ENCODE results near the gene PACRG.

PACRG gene

DNA sequence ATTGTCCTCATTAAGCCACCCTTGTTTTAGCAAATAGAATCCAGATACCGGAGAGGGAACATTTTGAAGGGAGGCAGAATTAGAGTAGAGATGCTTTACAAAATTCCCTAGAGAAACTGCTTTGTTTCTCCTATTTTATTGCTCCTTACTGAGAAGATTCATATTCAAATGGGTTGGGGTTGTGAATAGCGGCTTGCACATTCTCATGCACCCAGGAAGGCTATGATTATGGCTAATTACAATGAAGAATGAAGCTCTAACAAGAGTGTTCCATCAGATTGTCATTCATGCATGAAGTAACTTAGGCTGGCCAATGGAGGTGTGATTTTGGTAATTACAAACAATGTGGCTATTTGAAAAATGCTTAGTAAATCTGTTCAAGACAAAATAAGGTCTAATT is 129.6 kb downstream of the PACRG start:
- no peak for DNase-seq
- no peak overlapping the region for H3K23ac ChIP-seq (ENCODE audit: low read length)
- no peak overlapping the region for H4K5ac ChIP-seq (ENCODE audit: low read length)
- H4K8ac ChIP-seq (ENCODE audit: low read depth, low read length), result no peak overlapping the region
- H2BK15ac ChIP-seq (replicated peaks; ENCODE audit: low read depth), result no peak overlapping the region
- peak overlapping the region; percentile 33 for H3K27ac ChIP-seq (ENCODE audit: low read depth, low read length)
- no CpG with 5 or more reads among the region's 2 CpGs for WGBS (ENCODE audit: extremely low coverage, insufficient coverage, low lambda C conversion rate)
- no peak overlapping the region for H2BK5ac ChIP-seq (ENCODE audit: low read length)
- no peaks in the 10 kb centered on the region for H3K36me3 ChIP-seq (ENCODE audit: control insufficient read depth, insufficient read depth, low read length)
- H3K4ac ChIP-seq (ENCODE audit: low read depth, low read length), result no peak overlapping the region
- H2AK5ac ChIP-seq (ENCODE audit: low read length), result no peak overlapping the region
- no peak overlapping the region for H3K4me2 ChIP-seq (ENCODE audit: low read length)
- H3K79me1 ChIP-seq (ENCODE audit: low read length), result no peaks in the 10 kb centered on the region
- peak overlapping the region; percentile 75 for H3K56ac ChIP-seq (ENCODE audit: low read length)
- peak overlapping the region; percentile 13 for H3K9ac ChIP-seq (ENCODE audit: low read length)
- H3K79me2 ChIP-seq (ENCODE audit: control insufficient read depth, insufficient read depth, low read length), result no peaks in the 10 kb centered on the region
- H3K18ac ChIP-seq (ENCODE audit: low read length), result peak overlapping the region; percentile 56
- no peak overlapping the region for H2BK120ac ChIP-seq (ENCODE audit: low read depth, low read length)
- no peaks in the 10 kb centered on the region for H3K4me1 ChIP-seq (ENCODE audit: control insufficient read depth, low read depth, low read length)
- H3K4me3 ChIP-seq (ENCODE audit: low read length), result no peak overlapping the region
- H3K27me3 ChIP-seq (ENCODE audit: insufficient read depth, low read length, poor library complexity), result no peaks in the 10 kb centered on the region

DNA sequence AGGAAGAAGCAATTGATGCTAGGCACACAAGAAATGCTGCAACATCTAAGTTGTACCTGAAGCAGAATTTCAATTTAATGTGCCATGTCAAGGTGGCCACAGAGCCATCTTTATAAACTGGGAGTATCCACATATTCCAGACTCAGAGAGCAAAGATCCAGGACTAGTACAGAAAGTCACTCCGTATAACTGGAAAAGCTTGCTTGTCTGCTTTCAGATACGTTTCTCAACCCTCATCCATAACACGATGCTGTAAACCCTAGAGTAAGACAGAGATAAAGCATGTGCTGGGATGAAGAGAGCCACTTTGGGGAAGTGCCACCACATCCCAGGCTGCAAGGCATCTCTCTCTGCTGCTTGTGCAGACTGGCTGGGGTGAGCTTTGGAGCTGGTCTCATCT is 134.7 kb downstream of the PACRG start:
- no peak overlapping the region for H3K56ac ChIP-seq (ENCODE audit: low read length)
- no peaks in the 10 kb centered on the region for H3K4me1 ChIP-seq (ENCODE audit: control insufficient read depth, low read depth, low read length)
- no peaks in the 10 kb centered on the region for H3K27me3 ChIP-seq (ENCODE audit: insufficient read depth, low read length, poor library complexity)
- H3K36me3 ChIP-seq (ENCODE audit: control insufficient read depth, insufficient read depth, low read length), result no peaks in the 10 kb centered on the region
- no peaks in the 10 kb centered on the region for H3K79me2 ChIP-seq (ENCODE audit: control insufficient read depth, insufficient read depth, low read length)
- H3K9ac ChIP-seq (ENCODE audit: low read length), result no peak overlapping the region
- H3K4ac ChIP-seq (ENCODE audit: low read depth, low read length), result no peak overlapping the region
- no peak overlapping the region for H3K23ac ChIP-seq (ENCODE audit: low read length)
- no peak overlapping the region for H2BK15ac ChIP-seq (replicated peaks; ENCODE audit: low read depth)
- no peaks in the 10 kb centered on the region for H3K79me1 ChIP-seq (ENCODE audit: low read length)
- H3K4me2 ChIP-seq (ENCODE audit: low read length), result no peak overlapping the region
- H4K8ac ChIP-seq (ENCODE audit: low read depth, low read length), result no peak overlapping the region
- no peak overlapping the region for H2BK120ac ChIP-seq (ENCODE audit: low read depth, low read length)
- H3K27ac ChIP-seq (ENCODE audit: low read depth, low read length), result no peak overlapping the region
- H4K5ac ChIP-seq (ENCODE audit: low read length), result no peak overlapping the region
- no CpG with 5 or more reads among the region's 3 CpGs for WGBS (ENCODE audit: extremely low coverage, insufficient coverage, low lambda C conversion rate)
- H2BK5ac ChIP-seq (ENCODE audit: low read length), result no peak overlapping the region
- H3K18ac ChIP-seq (ENCODE audit: low read length), result no peak overlapping the region
- H3K4me3 ChIP-seq (ENCODE audit: low read length), result no peak overlapping the region
- no peak overlapping the region for H2AK5ac ChIP-seq (ENCODE audit: low read length)
- DNase-seq, result no peak

DNA sequence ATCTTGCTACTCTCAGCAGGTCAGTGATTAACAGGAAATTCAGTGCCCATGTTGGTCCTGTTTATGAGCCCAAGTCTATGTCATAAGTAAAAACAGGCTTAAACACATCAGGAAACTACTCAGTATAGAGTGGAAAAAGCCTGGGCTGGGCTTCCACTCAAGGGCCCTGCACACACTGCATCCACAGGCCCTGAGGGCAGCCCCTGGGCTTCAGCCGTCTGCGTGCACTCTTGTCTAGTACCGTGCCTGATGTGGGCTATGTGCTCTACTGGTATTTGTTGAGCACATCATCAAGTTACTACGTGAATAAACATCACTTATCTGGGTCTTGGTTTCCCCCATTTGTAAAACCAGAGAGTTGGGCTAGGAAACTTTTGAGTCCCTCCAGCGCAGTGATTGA is 135.2 kb downstream of the PACRG start:
- H3K27me3 ChIP-seq (ENCODE audit: insufficient read depth, low read length, poor library complexity), result no peaks in the 10 kb centered on the region
- no peak overlapping the region for H3K4me2 ChIP-seq (ENCODE audit: low read length)
- H2AK5ac ChIP-seq (ENCODE audit: low read length), result no peak overlapping the region
- H3K56ac ChIP-seq (ENCODE audit: low read length), result no peak overlapping the region
- H3K4ac ChIP-seq (ENCODE audit: low read depth, low read length), result no peak overlapping the region
- H3K79me2 ChIP-seq (ENCODE audit: control insufficient read depth, insufficient read depth, low read length), result no peaks in the 10 kb centered on the region
- no peak overlapping the region for H4K8ac ChIP-seq (ENCODE audit: low read depth, low read length)
- no peak overlapping the region for H3K9ac ChIP-seq (ENCODE audit: low read length)
- H3K18ac ChIP-seq (ENCODE audit: low read length), result no peak overlapping the region
- H2BK120ac ChIP-seq (ENCODE audit: low read depth, low read length), result no peak overlapping the region
- H3K79me1 ChIP-seq (ENCODE audit: low read length), result no peaks in the 10 kb centered on the region
- H3K27ac ChIP-seq (ENCODE audit: low read depth, low read length), result no peak overlapping the region
- H3K4me3 ChIP-seq (ENCODE audit: low read length), result no peak overlapping the region
- WGBS (ENCODE audit: extremely low coverage, insufficient coverage, low lambda C conversion rate), result no CpG with 5 or more reads among the region's 5 CpGs
- no peak overlapping the region for H2BK5ac ChIP-seq (ENCODE audit: low read length)
- H3K23ac ChIP-seq (ENCODE audit: low read length), result no peak overlapping the region
- DNase-seq, result no peak
- no peak overlapping the region for H4K5ac ChIP-seq (ENCODE audit: low read length)
- no peak overlapping the region for H2BK15ac ChIP-seq (replicated peaks; ENCODE audit: low read depth)
- H3K36me3 ChIP-seq (ENCODE audit: control insufficient read depth, insufficient read depth, low read length), result no peaks in the 10 kb centered on the region
- H3K4me1 ChIP-seq (ENCODE audit: control insufficient read depth, low read depth, low read length), result no peaks in the 10 kb centered on the region

DNA sequence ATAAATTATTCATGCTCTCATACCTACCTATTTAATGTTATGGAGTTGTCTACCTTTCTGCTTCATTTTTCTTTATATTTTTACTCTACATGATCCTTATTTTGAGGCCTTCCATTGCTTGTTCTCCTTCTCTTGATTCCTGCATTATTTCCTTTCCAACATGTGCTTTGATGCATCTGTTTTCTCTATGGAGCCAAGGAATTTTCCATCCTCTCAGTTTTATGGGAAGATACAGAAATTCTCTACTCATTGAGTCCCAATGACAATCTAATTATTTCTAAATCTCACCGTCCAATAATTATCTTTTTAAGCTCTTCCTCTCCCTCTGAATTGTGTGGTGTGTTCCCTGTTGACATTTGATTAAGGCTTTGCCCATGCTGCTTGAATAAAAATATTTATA is 136.0 kb downstream of the PACRG start:
- Histone ChIP-seq H2AK5ac (ENCODE audit: low read length) (no peak overlapping the region), H3K27ac (ENCODE audit: low read depth, low read length) (no peak overlapping the region), H3K79me1 (ENCODE audit: low read length) (no peaks in the 10 kb centered on the region), H3K4ac (ENCODE audit: low read depth, low read length) (no peak overlapping the region), H4K8ac (ENCODE audit: low read depth, low read length) (no peak overlapping the region), H3K56ac (ENCODE audit: low read length) (no peak overlapping the region), H3K27me3 (ENCODE audit: insufficient read depth, low read length, poor library complexity) (no peaks in the 10 kb centered on the region), H2BK15ac (replicated peaks; ENCODE audit: low read depth) (no peak overlapping the region), H2BK120ac (ENCODE audit: low read depth, low read length) (no peak overlapping the region), H3K23ac (ENCODE audit: low read length) (no peak overlapping the region), H2BK5ac (ENCODE audit: low read length) (no peak overlapping the region), H3K9ac (ENCODE audit: low read length) (no peak overlapping the region), H4K5ac (ENCODE audit: low read length) (no peak overlapping the region), H3K79me2 (ENCODE audit: control insufficient read depth, insufficient read depth, low read length) (no peaks in the 10 kb centered on the region), H3K18ac (ENCODE audit: low read length) (no peak overlapping the region), H3K4me1 (ENCODE audit: control insufficient read depth, low read depth, low read length) (no peaks in the 10 kb centered on the region), H3K4me2 (ENCODE audit: low read length) (no peak overlapping the region), H3K36me3 (ENCODE audit: control insufficient read depth, insufficient read depth, low read length) (no peaks in the 10 kb centered on the region), H3K4me3 (ENCODE audit: low read length) (no peak overlapping the region)
- no peak for DNase-seq
- 100% methylated on average over 1 of the region's 1 CpG for WGBS (ENCODE audit: extremely low coverage, insufficient coverage, low lambda C conversion rate)

DNA sequence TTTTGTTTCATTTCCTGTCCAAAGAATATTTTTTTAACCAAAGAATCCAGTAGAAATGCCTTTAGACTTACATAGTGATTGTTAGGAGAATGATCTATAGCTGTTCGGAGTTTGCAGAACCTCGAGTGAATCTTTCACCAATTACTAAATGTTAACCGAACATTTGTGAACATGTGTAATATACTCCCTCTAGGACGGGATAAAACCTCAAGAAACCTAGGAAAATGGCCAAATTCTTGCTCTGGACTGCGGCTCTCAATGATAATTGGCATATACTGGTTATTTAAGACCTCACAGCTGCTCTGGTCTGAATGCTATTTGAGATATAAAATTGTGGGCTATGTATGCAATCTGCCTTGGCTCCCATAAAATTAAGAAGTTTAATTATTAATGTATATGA is 137.1 kb downstream of the PACRG start:
- H3K79me2 ChIP-seq (ENCODE audit: control insufficient read depth, insufficient read depth, low read length), result no peaks in the 10 kb centered on the region
- no peak overlapping the region for H2BK15ac ChIP-seq (replicated peaks; ENCODE audit: low read depth)
- no peak overlapping the region for H2BK120ac ChIP-seq (ENCODE audit: low read depth, low read length)
- H3K27me3 ChIP-seq (ENCODE audit: insufficient read depth, low read length, poor library complexity), result no peaks in the 10 kb centered on the region
- H4K5ac ChIP-seq (ENCODE audit: low read length), result no peak overlapping the region
- H3K9ac ChIP-seq (ENCODE audit: low read length), result no peak overlapping the region
- no peak for DNase-seq
- no peak overlapping the region for H3K4me2 ChIP-seq (ENCODE audit: low read length)
- H2AK5ac ChIP-seq (ENCODE audit: low read length), result no peak overlapping the region
- H3K4ac ChIP-seq (ENCODE audit: low read depth, low read length), result no peak overlapping the region
- no CpG with 5 or more reads among the region's 5 CpGs for WGBS (ENCODE audit: extremely low coverage, insufficient coverage, low lambda C conversion rate)
- no peaks in the 10 kb centered on the region for H3K4me1 ChIP-seq (ENCODE audit: control insufficient read depth, low read depth, low read length)
- H3K27ac ChIP-seq (ENCODE audit: low read depth, low read length), result no peak overlapping the region
- H3K56ac ChIP-seq (ENCODE audit: low read length), result no peak overlapping the region
- no peaks in the 10 kb centered on the region for H3K79me1 ChIP-seq (ENCODE audit: low read length)
- H3K4me3 ChIP-seq (ENCODE audit: low read length), result no peak overlapping the region
- no peak overlapping the region for H4K8ac ChIP-seq (ENCODE audit: low read depth, low read length)
- no peak overlapping the region for H3K18ac ChIP-seq (ENCODE audit: low read length)
- H2BK5ac ChIP-seq (ENCODE audit: low read length), result no peak overlapping the region
- no peaks in the 10 kb centered on the region for H3K36me3 ChIP-seq (ENCODE audit: control insufficient read depth, insufficient read depth, low read length)
- H3K23ac ChIP-seq (ENCODE audit: low read length), result no peak overlapping the region

DNA sequence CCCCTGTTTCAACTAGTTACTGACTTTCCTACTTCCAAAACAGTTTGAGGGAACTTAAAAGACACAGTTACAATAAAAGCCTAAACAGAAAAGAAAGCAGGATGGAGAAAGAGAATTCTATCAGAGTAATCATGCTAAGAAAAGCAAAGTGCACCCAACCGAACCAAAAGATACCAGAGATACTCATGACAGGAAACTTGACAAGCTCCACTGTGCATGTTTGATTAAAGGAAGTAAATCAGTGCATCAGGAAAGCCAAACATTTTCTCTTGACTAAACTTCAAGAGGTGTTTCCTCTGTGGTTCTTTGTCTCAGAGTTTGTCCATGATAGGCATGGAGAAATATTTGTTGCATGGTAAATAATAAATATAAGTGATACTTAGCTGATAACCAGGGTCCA is 138.9 kb downstream of the PACRG start:
- H3K4ac ChIP-seq (ENCODE audit: low read depth, low read length), result no peak overlapping the region
- DNase-seq, result no peak
- H3K4me1 ChIP-seq (ENCODE audit: control insufficient read depth, low read depth, low read length), result no peaks in the 10 kb centered on the region
- no peaks in the 10 kb centered on the region for H3K27me3 ChIP-seq (ENCODE audit: insufficient read depth, low read length, poor library complexity)
- WGBS (ENCODE audit: extremely low coverage, insufficient coverage, low lambda C conversion rate), result no CpG with 5 or more reads among the region's 1 CpG
- no peak overlapping the region for H2AK5ac ChIP-seq (ENCODE audit: low read length)
- no peak overlapping the region for H4K5ac ChIP-seq (ENCODE audit: low read length)
- H3K79me1 ChIP-seq (ENCODE audit: low read length), result no peaks in the 10 kb centered on the region
- no peak overlapping the region for H3K4me3 ChIP-seq (ENCODE audit: low read length)
- no peak overlapping the region for H3K18ac ChIP-seq (ENCODE audit: low read length)
- H3K36me3 ChIP-seq (ENCODE audit: control insufficient read depth, insufficient read depth, low read length), result no peaks in the 10 kb centered on the region
- no peak overlapping the region for H2BK120ac ChIP-seq (ENCODE audit: low read depth, low read length)
- no peak overlapping the region for H4K8ac ChIP-seq (ENCODE audit: low read depth, low read length)
- no peak overlapping the region for H3K23ac ChIP-seq (ENCODE audit: low read length)
- H3K79me2 ChIP-seq (ENCODE audit: control insufficient read depth, insufficient read depth, low read length), result no peaks in the 10 kb centered on the region
- no peak overlapping the region for H3K27ac ChIP-seq (ENCODE audit: low read depth, low read length)
- no peak overlapping the region for H2BK15ac ChIP-seq (replicated peaks; ENCODE audit: low read depth)
- no peak overlapping the region for H3K9ac ChIP-seq (ENCODE audit: low read length)
- no peak overlapping the region for H3K4me2 ChIP-seq (ENCODE audit: low read length)
- no peak overlapping the region for H3K56ac ChIP-seq (ENCODE audit: low read length)
- H2BK5ac ChIP-seq (ENCODE audit: low read length), result no peak overlapping the region

Measured in mesendoderm (in vitro differentiated cells).